NCI-H82 treated with DMSO at 0.1 percent for 48 hours (cell line): Measurements from ENCODE around the gene B4GALT2.

ENCODE experiments used
- DNase-seq: peaks from one replicate; lab custom pipeline; 2025; ENCODE audit not compliant: unreplicated experiment; lab: John Stamatoyannopoulos, UW

Gene B4GALT2

DNA sequence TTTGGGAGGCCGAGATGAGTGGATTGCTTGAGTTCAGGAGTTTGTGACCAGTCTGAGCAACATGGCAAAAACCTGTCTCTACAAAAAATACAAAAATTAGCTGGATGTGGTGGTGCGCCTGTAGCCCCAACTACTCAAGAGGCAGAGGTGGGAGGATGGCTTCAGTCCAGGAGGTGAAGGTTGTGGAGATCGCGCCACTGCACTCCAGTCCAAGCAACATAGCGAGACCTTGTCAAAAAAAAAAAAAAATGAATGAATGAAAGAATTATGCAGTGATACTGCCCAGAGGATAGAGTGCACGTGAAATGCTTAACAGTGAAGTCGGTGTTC lies 9.6 kb upstream of the B4GALT2 start:
- DNase-seq, result no peak

DNA sequence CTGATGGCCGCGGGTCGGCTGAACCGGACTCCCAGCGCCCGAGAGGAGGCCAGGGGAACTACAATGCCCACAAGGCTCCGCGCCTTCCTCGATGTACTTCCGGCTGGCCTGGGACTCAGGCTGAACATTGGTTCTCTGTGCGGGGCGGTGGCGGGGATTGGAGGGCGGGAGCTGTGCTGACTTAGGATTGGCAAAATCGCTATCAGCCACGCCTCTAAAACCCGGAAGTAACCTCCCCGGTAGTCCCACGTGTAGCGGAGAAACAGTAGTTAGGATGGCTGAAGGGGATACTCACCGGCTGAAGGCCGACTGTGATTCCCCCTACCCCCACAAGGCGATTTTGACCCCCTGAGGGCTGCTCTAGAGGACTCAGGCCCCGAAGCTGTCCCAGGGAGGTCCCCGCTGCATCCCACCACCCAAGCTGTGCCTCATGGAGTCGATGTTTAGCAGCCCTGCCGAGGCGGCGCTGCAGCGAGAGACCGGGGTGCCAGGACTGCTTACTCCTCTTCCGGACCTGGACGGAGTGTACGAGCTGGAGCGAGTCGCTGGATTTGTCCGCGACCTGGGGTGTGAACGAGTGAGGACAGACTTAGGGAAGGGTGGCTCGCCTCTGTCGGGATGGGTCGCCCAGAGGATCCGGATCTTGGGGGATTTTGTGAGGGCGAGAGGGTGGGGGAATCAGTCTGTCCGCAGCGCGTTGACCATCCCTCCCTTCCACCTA lies 9.1 kb upstream of the B4GALT2 start, which contains the start of gene DPH2:
Gene DPH2, plus strand, starts transcription at position 265 of the 721 bp plus-strand sequence. Its CDS starts 166 bp downstream, at position 431.
- DNase-seq, result peak; percentile 94

DNA sequence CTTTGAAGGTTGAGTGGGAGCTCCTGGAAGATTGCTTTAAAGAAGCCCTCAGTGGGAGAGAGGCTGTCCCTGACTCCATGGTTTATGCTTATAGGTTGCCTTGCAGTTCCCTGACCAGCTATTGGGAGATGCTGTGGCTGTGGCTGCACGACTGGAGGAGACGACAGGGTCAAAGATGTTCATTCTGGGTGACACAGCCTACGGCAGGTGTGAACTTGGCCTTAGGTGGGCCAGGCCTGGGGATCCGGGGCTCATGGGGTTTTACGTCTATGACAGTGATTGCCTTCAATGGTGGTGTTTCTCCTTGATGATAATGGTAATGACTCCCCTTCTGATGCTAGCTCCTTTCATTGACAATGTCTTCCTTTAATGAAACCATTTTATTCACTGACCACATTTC lies 8.5 kb upstream of the B4GALT2 start:
- no peak for DNase-seq

DNA sequence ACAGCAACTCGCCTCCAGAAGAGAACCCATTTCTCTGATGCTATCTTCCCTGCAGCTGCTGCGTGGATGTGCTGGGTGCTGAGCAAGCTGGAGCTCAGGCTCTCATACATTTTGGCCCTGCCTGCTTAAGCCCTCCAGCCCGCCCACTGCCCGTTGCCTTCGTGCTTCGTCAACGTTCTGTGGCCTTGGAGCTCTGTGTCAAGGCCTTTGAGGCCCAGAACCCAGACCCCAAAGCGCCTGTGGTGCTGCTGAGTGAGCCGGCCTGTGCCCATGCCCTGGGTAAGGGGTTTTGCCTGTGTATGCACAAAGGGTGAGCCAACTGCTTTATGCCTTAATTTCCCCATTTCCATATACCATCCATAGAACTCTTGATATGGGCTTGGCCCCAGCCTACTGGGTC lies 8.1 kb upstream of the B4GALT2 start:
- DNase-seq, result no peak

DNA sequence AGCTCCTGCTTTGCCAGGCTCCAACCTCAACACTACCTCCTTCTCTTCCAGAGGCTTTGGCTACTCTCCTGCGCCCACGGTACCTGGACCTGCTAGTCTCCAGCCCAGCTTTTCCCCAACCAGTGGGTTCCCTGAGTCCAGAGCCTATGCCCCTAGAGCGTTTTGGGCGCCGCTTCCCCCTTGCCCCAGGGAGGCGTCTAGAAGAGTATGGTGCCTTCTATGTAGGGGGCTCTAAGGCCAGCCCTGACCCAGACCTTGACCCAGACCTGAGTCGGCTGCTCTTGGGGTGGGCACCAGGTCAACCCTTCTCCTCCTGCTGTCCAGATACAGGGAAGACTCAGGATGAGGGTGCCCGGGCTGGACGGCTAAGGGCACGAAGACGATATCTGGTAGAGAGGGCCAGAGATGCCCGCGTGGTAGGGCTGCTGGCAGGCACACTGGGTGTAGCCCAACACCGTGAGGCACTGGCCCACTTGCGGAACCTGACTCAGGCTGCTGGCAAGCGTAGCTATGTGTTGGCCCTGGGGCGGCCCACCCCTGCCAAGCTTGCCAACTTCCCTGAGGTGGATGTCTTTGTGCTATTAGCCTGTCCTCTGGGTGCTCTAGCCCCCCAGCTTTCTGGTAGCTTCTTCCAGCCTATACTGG lies 7.6 kb upstream of the B4GALT2 start:
- no peak for DNase-seq

DNA sequence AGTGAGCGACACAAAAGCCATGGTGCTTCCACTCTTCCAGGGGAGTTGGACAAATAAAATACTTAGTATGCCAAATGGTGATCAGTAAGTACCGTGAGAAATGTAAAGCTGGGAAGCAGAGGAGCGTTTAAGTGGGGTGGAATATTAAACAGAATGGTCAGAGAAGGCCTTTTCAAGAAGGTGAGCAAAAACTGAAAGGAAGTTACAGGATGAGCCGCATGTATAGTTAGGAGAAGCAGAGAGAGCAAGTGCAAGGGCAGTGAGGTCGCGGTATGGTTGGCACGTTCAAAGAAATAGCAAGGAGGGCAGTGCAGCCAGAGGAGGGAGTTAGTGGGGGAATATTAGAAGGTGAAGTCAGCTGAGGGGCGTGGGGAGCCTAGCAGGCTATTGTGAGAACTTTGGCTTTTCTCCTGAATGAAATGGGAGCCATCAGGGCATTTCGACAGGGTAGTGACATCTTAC lies 5.0 kb upstream of the B4GALT2 start:
- DNase-seq, result peak; percentile 50

DNA sequence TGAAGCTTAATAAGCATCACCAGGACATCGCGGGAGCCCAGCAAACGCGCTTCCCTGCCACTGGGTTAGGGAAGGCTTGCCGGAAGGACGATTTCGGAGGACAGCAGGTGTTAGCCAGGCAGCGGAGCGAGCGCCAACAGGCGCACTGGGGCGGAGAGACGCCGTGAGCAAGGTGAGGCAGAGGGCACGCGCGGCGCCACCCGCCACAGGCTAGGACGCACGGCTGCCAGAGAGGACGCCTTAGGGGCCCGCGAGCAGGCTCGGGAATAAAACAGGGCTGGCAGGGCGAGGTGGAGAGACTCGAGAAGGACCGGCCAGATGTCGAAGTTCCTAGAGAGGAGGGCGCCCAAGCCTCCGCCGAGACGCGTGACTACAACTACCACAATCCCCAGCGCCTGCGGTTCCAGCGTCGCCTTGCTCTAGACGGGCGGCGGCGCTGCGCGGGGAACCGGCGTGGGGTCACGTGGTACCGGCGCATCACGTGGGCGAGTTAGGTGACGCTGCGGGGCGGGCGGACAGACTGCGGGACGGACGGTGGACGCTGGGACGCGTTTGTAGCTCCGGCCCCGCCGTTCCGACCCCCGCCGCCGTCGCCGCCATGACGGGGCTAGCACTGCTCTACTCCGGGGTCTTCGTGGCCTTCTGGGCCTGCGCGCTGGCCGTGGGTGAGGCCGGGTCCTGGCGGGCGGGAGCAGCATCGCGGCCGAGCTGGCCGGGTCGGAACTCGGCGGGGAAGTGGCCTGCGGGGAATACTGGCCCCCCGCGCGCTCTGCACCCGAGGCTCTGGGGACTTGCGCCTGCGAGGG lies 4.4 kb upstream of the B4GALT2 start, which contains the start of gene ATP6V0B:
Gene ATP6V0B, plus strand, starts transcription at position 518 of the 806 bp plus-strand sequence. Its CDS starts 81 bp downstream, at position 599.
- peak; percentile 94 for DNase-seq

DNA sequence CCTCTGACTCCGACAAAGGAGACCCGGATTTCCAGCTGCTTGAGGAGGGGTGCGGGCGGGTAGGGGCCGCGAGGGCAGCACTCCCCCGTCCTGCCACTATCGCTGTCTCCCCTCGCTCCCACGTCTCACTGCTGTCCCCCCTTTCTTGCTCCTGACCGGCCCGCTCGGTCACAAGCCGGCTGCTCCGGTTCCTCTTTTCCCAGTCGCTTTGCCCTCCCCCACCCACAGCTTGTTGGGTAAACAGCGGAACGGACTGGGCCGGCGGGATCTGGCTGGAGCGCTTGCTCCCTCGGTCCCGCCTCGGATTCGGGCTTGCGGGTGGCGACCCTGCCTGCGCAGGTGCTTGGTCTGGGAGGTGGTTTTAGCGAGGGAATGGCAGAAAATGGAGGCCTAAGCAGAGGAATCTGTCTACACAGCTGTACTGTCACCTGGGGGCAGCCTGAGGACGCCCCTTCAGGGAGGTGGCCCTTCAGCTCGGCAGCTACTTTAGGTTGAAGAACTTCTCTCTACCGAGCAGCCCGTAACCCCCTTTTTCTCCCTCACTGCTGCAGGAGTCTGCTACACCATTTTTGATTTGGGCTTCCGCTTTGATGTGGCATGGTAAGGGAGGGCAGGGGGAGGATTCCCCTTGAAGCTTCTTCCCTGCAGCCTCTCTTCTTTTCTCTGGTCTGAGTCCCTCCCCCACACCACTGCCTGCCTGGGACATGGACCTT lies 3.6 kb upstream of the B4GALT2 start:
- DNase-seq, result no peak

DNA sequence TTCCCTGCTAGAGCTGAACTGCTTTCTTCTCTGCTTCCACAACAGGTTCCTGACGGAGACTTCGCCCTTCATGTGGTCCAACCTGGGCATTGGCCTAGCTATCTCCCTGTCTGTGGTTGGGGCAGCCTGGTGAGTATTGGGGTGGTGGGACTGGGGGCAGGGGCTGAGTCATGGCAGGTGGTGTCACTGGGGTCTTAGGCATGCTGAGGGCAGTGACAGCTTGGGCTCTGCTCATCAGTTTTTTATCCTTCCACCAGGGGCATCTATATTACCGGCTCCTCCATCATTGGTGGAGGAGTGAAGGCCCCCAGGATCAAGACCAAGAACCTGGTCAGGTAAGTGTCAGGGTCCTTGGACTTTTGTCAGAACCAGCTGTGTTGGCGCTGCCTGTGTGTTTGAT lies 3.0 kb upstream of the B4GALT2 start:
- DNase-seq, result no peak

DNA sequence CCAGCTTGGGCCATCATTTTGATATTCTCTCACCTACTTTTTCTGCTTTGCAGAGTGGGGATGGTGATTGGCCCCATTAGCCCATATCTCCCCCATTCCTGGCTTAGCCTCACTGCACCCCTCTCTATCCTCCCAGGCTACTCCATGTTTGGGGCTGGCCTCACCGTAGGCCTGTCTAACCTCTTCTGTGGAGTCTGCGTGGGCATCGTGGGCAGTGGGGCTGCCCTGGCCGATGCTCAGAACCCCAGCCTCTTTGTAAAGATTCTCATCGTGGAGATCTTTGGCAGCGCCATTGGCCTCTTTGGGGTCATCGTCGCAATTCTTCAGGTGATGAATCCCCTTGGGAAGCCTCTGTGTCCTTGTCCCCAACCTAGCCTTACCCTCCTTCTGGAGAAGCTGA lies 2.1 kb upstream of the B4GALT2 start:
- DNase-seq, result no peak

DNA sequence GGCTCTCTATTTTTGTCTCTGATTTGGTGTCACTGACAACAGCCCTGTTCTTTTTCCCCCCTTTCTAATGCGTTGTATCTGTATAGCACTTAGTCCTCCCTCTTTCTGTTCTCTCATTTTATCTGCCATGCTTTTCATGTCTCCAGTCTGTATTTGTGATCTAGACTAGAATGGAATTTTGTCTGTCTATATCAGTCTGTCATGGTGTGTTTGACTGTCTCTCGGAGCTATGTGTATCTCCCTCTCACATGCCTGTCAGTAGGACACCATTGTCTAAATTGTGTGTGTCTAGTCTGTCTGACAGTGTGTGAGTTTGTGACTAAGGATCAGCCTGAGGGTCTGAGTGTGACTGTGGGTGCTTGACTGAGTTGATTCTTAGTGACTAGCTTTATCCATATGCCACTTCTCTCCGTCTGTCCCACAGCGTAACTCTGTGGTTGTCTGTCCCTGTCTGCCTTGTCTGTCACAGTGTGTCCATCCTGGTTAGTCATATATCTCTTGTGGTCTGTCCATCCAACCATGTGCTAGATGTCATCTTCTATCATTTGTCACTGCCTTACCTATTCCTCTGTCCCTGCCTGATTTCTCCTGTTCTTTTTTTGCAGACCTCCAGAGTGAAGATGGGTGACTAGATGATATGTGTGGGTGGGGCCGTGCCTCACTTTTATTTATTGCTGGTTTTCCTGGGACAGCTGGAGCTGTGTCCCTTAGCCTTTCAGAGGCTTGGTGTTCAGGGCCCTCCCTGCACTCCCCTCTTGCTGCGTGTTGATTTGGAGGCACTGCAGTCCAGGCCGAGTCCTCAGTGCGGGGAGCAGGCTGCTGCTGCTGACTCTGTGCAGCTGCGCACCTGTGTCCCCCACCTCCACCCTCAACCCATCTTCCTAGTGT lies 1.4 kb upstream of the B4GALT2 start:
- DNase-seq, result no peak

DNA sequence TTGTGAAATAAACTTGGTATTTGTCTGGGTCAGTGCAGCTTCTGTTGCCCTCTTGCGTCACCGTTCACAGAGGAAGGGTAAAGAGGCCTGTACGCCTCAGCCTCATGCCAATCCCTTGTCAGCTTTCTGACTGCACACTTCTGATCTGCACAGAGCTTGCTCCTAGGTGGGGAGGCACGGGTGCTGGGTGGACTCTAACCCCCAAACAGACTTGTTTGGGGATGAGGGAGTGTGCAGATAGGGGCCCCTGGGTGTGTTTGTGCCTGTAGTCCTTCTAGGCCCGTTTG lies 803 bp upstream of the B4GALT2 start:
- DNase-seq, result no peak

DNA sequence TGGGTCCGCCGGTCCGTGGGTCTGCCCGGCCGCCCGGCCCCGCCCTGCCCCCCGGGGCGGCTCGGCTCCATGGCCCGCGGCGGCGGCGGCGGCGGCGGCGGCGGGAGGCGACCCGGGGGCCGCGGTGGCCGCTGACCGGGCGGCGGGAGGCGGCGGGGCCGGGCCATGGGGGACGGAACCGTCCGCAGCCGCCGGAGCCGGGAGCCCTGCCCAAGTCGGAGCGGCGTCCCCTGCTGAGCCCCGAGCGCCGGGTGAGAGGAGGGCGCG lies 184 bp downstream of the B4GALT2 start:
- no peak for DNase-seq

DNA sequence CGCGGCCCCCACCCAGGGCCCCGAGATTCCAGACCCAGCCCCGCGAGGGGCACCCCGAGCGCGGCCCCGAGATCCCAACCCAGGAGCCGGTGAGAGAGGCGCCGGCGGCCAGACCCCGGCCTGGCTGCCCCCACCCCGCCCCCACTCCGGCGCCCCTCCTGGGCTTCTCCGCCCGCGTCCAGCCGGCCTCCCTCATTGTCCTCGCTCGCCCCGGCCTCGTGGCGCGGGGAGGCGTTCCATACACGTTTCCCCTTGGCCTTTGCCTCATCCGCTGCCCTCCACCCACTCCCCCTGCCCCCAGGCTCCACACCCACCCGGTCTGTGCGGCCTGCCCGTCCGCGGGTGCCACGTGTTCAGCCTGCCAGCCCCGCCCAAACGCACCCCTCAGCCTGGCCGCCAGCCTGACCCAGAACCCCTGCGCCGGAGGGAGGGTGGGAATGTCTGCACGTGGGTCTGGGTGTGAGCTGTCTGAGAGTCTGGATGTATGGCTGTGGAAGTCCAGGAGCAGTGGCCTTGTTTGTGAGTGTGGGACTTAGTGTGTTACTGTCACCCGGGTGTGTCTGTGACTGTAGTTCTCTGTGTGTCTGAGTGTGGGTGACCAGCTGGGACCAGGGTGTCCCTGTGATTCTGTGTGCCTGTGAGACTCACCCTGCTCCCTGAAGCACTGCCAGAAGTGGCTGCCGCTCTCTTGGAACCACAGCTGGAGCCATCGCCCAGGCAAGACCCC lies 681 bp downstream of the B4GALT2 start:
- no peak for DNase-seq

DNA sequence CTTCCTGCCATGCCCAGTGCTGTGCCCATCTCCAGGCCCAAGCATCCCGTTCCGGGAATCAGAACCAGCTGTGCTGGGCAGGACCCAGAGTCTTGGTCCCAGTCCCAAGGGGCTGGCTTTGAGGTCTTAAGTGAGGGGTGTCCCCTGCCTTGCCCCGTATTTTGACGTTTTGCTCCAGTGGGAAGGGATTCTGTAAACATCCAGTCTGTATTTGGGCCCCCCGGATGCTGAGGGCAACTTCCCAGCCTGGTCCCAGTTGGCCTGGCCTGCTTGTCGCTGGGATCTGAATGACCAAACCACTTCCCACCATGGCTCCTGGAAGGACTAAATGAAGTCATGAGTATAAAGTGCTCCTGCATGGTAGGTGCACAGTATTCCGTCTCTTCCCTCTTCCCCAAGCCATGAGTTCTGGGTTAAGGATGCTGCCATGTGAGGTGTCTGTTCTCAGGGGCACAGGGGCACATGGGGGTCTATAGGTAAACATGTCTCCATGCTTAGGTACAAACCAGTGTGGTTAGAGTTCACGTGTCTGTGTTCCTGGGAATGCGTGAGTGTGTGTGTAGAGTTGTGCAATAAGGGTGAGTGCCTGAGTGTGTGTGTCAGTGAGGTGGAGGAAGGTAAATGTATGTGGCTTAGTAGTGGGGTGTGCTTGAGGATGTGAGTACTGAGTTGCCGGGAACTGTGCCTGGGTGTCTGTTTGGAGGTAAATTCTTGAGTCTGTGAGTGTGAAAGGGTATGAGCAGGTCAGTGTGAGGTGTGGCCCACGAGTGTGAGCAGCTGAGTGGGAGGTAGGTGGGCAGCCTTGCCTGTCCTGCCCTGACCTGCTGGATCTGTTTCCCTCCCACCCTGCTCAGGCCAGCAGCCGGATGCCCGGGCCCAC lies 1.5 kb downstream of the B4GALT2 start:
- no peak for DNase-seq

DNA sequence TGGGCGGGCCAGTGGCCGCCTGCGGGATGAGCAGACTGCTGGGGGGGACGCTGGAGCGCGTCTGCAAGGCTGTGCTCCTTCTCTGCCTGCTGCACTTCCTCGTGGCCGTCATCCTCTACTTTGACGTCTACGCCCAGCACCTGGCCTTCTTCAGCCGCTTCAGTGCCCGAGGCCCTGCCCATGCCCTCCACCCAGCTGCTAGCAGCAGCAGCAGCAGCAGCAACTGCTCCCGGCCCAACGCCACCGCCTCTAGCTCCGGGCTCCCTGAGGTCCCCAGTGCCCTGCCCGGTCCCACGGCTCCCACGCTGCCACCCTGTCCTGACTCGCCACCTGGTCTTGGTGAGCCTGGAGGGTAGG lies 2.1 kb downstream of the B4GALT2 start:
- DNase-seq, result no peak

DNA sequence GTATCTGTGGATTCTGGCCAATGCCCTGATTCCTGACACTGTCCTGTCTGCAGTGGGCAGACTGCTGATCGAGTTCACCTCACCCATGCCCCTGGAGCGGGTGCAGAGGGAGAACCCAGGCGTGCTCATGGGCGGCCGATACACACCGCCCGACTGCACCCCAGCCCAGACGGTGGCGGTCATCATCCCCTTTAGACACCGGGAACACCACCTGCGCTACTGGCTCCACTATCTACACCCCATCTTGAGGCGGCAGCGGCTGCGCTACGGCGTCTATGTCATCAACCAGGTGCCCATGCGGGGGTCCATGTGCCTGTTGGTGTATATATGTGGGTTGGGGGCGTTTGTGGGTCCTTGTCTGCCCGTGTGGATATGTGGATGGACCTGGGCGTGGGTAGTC lies 2.6 kb downstream of the B4GALT2 start:
- no peak for DNase-seq

DNA sequence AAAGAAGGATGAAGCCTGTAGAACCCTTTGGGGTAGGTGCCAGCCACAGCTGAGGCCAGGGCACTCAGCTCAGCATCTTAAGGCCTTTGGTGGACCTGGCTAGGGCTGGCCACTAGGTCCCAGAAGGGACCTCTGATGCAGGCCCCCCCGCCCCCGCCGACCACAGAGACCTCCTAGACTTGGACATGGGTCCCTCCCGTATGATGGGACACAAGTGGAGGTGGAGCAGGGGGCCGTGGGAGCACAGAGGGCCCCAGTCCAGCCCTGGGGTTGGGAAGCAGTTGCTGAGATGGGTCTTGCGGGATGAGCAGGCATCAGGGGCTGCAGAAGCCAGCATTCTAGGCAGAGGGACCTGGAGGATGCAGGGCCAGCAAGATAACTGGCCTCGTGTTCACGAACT lies 3.2 kb downstream of the B4GALT2 start:
- DNase-seq, result no peak

DNA sequence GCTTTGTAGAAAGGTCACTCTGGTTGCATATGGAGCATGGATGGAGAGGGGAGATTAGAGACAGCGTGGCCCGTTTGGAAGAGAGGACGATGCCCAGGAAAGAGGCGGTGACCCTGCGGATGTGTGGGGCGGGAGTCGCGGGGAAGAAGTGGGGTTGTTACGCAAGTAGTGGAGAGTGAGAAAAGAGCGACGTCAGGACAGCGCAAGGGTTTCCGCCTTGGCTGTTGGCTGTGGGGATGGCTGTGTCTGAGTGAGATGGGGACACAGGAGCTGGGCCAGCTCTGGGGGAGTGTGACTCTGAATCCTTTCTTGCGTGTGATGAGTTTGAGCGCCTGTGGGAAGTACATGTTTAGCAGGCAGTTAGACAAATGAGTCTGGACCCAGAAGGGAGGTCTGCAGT lies 3.8 kb downstream of the B4GALT2 start:
- DNase-seq, result no peak
